ENCODE data around the gene TBC1D8. TPM values are rescaled to one million over a fixed set of nuclear protein-coding genes. Genes with fewer than 3 reads are reported as not detected.
A peak's percentile ranks its signal among the peaks of the same experiment; 100 is the strongest.

TBC1D8 gene
- total and polyA plus RNA-seq, 9 donors = 18.3 to 26.6 (median 20.6) TPM

- no peak overlapping the region for H3K4me3 ChIP-seq (ENCODE audit: low read length)
- WGBS (ENCODE audit: insufficient coverage) = no CpG with 5 or more reads among the region's 6 CpGs
- H3K27ac ChIP-seq (ENCODE audit: low read length) = no peak overlapping the region
- DNase-seq = peak; percentile 38
- H3K36me3 ChIP-seq (ENCODE audit: control insufficient read depth, insufficient read depth, low read length) = no peaks in the 10 kb centered on the region
- H3K9me3 ChIP-seq (replicated peaks; ENCODE audit: control insufficient read depth, low read depth, low read length) = no peaks in the 10 kb centered on the region
- peaks cover 48% of the 10 kb centered on the region for H3K4me1 ChIP-seq (ENCODE audit: control insufficient read depth, insufficient read depth, low read length)
- H3K27me3 ChIP-seq (ENCODE audit: control insufficient read depth, insufficient read depth, low read length) = no peaks in the 10 kb centered on the region
Observed at GRCh38 chr2:101114815-101115214, 36.4 kb downstream of the TBC1D8 start.

GRCh38 chr2:101114268-101114783, 36.9 kb downstream of the TBC1D8 start:
- Histone ChIP-seq H3K27me3 (ENCODE audit: control insufficient read depth, insufficient read depth, low read length) (no peaks in the 10 kb centered on the region), H3K9me3 (replicated peaks; ENCODE audit: control insufficient read depth, low read depth, low read length) (no peaks in the 10 kb centered on the region), H3K27ac (ENCODE audit: low read length) (no peak overlapping the region), H3K36me3 (ENCODE audit: control insufficient read depth, insufficient read depth, low read length) (no peaks in the 10 kb centered on the region), H3K4me3 (ENCODE audit: low read length) (no peak overlapping the region), H3K4me1 (ENCODE audit: control insufficient read depth, insufficient read depth, low read length) (peaks cover 52% of the 10 kb centered on the region)
- WGBS (ENCODE audit: insufficient coverage) = no CpG with 5 or more reads among the region's 5 CpGs
- DNase-seq = no peak

GRCh38 chr2:101113441-101114267, 37.5 kb downstream of the TBC1D8 start:
- peak; percentile 64 for DNase-seq
- Histone ChIP-seq H3K4me1 (ENCODE audit: control insufficient read depth, insufficient read depth, low read length) (peaks cover 56% of the 10 kb centered on the region), H3K4me3 (ENCODE audit: low read length) (no peak overlapping the region), H3K9me3 (replicated peaks; ENCODE audit: control insufficient read depth, low read depth, low read length) (no peaks in the 10 kb centered on the region), H3K27ac (ENCODE audit: low read length) (no peak overlapping the region), H3K27me3 (ENCODE audit: control insufficient read depth, insufficient read depth, low read length) (no peaks in the 10 kb centered on the region), H3K36me3 (ENCODE audit: control insufficient read depth, insufficient read depth, low read length) (no peaks in the 10 kb centered on the region)
- WGBS (ENCODE audit: insufficient coverage) = 21% methylated on average over 7 of the region's 10 CpGs

GRCh38 chr2:101112772-101113157, 38.4 kb downstream of the TBC1D8 start:
- no peak overlapping the region for H3K4me3 ChIP-seq (ENCODE audit: low read length)
- H3K27ac ChIP-seq (ENCODE audit: low read length) = peak overlapping the region; percentile 69
- WGBS (ENCODE audit: insufficient coverage) = 36% methylated on average over 6 of the region's 6 CpGs

GRCh38 chr2:101111917-101112771, 39.0 kb downstream of the TBC1D8 start:
- Histone ChIP-seq H3K9me3 (replicated peaks; ENCODE audit: control insufficient read depth, low read depth, low read length) (no peaks in the 10 kb centered on the region), H3K4me1 (ENCODE audit: control insufficient read depth, insufficient read depth, low read length) (peaks cover 58% of the 10 kb centered on the region), H3K36me3 (ENCODE audit: control insufficient read depth, insufficient read depth, low read length) (no peaks in the 10 kb centered on the region), H3K4me3 (ENCODE audit: low read length) (no peak overlapping the region), H3K27me3 (ENCODE audit: control insufficient read depth, insufficient read depth, low read length) (no peaks in the 10 kb centered on the region), H3K27ac (ENCODE audit: low read length) (peak overlapping the region; percentile 69)
- 77% methylated on average over 9 of the region's 10 CpGs for WGBS (ENCODE audit: insufficient coverage)
- peak; percentile 95 for DNase-seq

More at GRCh38 chr2:101112772-101113157, 38.4 kb downstream of the TBC1D8 start:
- no peak for DNase-seq
- H3K9me3 ChIP-seq (replicated peaks; ENCODE audit: control insufficient read depth, low read depth, low read length) = no peaks in the 10 kb centered on the region
- no peaks in the 10 kb centered on the region for H3K36me3 ChIP-seq (ENCODE audit: control insufficient read depth, insufficient read depth, low read length)
- no peaks in the 10 kb centered on the region for H3K27me3 ChIP-seq (ENCODE audit: control insufficient read depth, insufficient read depth, low read length)
- peaks cover 56% of the 10 kb centered on the region for H3K4me1 ChIP-seq (ENCODE audit: control insufficient read depth, insufficient read depth, low read length)

- H3K36me3 ChIP-seq (ENCODE audit: control insufficient read depth, insufficient read depth, low read length) = no peaks in the 10 kb centered on the region
- H3K27me3 ChIP-seq (ENCODE audit: control insufficient read depth, insufficient read depth, low read length) = no peaks in the 10 kb centered on the region
- no peak overlapping the region for H3K4me3 ChIP-seq (ENCODE audit: low read length)
- no peak for DNase-seq
- H3K4me1 ChIP-seq (ENCODE audit: control insufficient read depth, insufficient read depth, low read length) = peaks cover 58% of the 10 kb centered on the region
- peak overlapping the region; percentile 37 for H3K27ac ChIP-seq (ENCODE audit: low read length)
- H3K9me3 ChIP-seq (replicated peaks; ENCODE audit: control insufficient read depth, low read depth, low read length) = no peaks in the 10 kb centered on the region
- WGBS (ENCODE audit: insufficient coverage) = 95% methylated on average over 18 of the region's 18 CpGs
Observed at GRCh38 chr2:101111262-101111838, 39.8 kb downstream of the TBC1D8 start.

- Histone ChIP-seq H3K4me1 (ENCODE audit: control insufficient read depth, insufficient read depth, low read length) (peaks cover 47% of the 10 kb centered on the region), H3K36me3 (ENCODE audit: control insufficient read depth, insufficient read depth, low read length) (no peaks in the 10 kb centered on the region), H3K4me3 (ENCODE audit: low read length) (no peak overlapping the region), H3K27ac (ENCODE audit: low read length) (peak overlapping the region; percentile 76), H3K9me3 (replicated peaks; ENCODE audit: control insufficient read depth, low read depth, low read length) (no peaks in the 10 kb centered on the region), H3K27me3 (ENCODE audit: control insufficient read depth, insufficient read depth, low read length) (no peaks in the 10 kb centered on the region)
- DNase-seq = peak; percentile 89
- WGBS (ENCODE audit: insufficient coverage) = 0% methylated on average over 1 of the region's 14 CpGs
Observed at GRCh38 chr2:101109451-101110118, 41.6 kb downstream of the TBC1D8 start.

- Histone ChIP-seq H3K27me3 (ENCODE audit: control insufficient read depth, insufficient read depth, low read length) (no peaks in the 10 kb centered on the region), H3K27ac (ENCODE audit: low read length) (no peak overlapping the region), H3K4me1 (ENCODE audit: control insufficient read depth, insufficient read depth, low read length) (peaks cover 39% of the 10 kb centered on the region), H3K4me3 (ENCODE audit: low read length) (no peak overlapping the region), H3K36me3 (ENCODE audit: control insufficient read depth, insufficient read depth, low read length) (no peaks in the 10 kb centered on the region), H3K9me3 (replicated peaks; ENCODE audit: control insufficient read depth, low read depth, low read length) (no peaks in the 10 kb centered on the region)
- DNase-seq = no peak
- WGBS (ENCODE audit: insufficient coverage) = 85% methylated on average over 6 of the region's 8 CpGs
Observed at GRCh38 chr2:101108357-101108756, 42.8 kb downstream of the TBC1D8 start.

- Histone ChIP-seq H3K4me1 (ENCODE audit: control insufficient read depth, insufficient read depth, low read length) (peaks cover 31% of the 10 kb centered on the region), H3K9me3 (replicated peaks; ENCODE audit: control insufficient read depth, low read depth, low read length) (peaks cover 4% of the 10 kb centered on the region), H3K4me3 (ENCODE audit: low read length) (no peak overlapping the region), H3K36me3 (ENCODE audit: control insufficient read depth, insufficient read depth, low read length) (no peaks in the 10 kb centered on the region), H3K27me3 (ENCODE audit: control insufficient read depth, insufficient read depth, low read length) (no peaks in the 10 kb centered on the region), H3K27ac (ENCODE audit: low read length) (no peak overlapping the region)
- WGBS (ENCODE audit: insufficient coverage) = 75% methylated on average over 1 of the region's 1 CpG
- DNase-seq = no peak
Observed at GRCh38 chr2:101107241-101107640, 43.9 kb downstream of the TBC1D8 start.

All from muscle of leg (tissue), 11 donors.